ENCODE results near the gene UNC5C. TPM values are rescaled to one million over a fixed set of nuclear protein-coding genes. Genes with fewer than 3 reads are reported as not detected.

The UNC5C gene
- total and polyA plus RNA-seq, 2 of the 8 experiments (the other 6 are each of a cell fraction or from before 2014, with no cell fraction given): 0.30 to 1.3 TPM

DNA sequence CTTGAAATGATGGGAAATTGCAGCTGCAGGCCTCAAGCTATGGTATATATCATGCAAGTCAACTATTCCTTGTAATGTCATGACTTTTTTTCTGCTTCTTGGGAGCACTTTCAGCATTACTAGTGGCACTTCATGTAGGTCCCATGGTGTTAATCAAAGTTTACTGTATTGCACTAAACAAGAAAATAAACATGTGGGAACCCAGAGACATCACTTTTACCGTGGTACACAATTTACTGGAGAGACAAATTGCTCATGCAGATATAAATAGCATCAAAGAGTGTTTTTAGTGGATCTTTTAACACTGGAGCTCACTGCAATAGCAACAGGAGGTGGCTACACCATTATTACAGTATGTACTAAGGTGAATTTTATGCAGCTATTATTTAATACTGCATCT lies 79.2 kb downstream of the UNC5C start:
- Histone ChIP-seq H2AK5ac (ENCODE audit: low read depth, low read length) (no peak overlapping the region), H3K9ac (replicated peaks in 1 of 4; ENCODE audit: extremely low read depth in 1 of 4, low read depth in 3 of 4, low read length in 3 of 4) (no peak overlapping the region), H4K5ac (ENCODE audit: insufficient read length, low read depth, low read length) (no peak overlapping the region), H3K23me2 (ENCODE audit: low read depth, low read length) (no peaks in the 10 kb centered on the region), H3K9me3 (ENCODE audit: insufficient read depth in 2 of 2, low read depth in 1 of 2, low read length in 1 of 2) (no peaks in the 10 kb centered on the region), H2BK120ac (replicated peaks; ENCODE audit: low read depth, low read length) (no peak overlapping the region), H4K20me1 (replicated peaks in 1 of 2; ENCODE audit: control insufficient read depth in 1 of 2, insufficient read depth in 2 of 2, low read length in 2 of 2) (no peaks in the 10 kb centered on the region), H3K4me3 (ENCODE audit: extremely low read depth in 1 of 4, insufficient read depth in 2 of 4, low read depth in 3 of 4, low read length in 4 of 4) (no peak overlapping the region), H3K4me2 (ENCODE audit: insufficient read depth in 1 of 2, low read depth in 2 of 2, low read length in 2 of 2) (no peak overlapping the region), H3K27ac (ENCODE audit: low read depth, low read length) (no peak overlapping the region), H4K91ac (replicated peaks; ENCODE audit: insufficient read length, low read length) (no peak overlapping the region), H2BK15ac (ENCODE audit: low read length) (no peak overlapping the region), H2BK20ac (ENCODE audit: low read length) (no peak overlapping the region), H3K4me1 (replicated peaks in 1 of 4; ENCODE audit: control insufficient read depth in 3 of 4, insufficient read depth in 4 of 4, low read length in 3 of 4) (no peaks in the 10 kb centered on the region), H3K23ac (ENCODE audit: insufficient read length) (no peak overlapping the region), H3K18ac (ENCODE audit: extremely low read depth, low read length) (no peak overlapping the region), H3K79me1 (ENCODE audit: low read depth, low read length) (no peaks in the 10 kb centered on the region), H2BK5ac (ENCODE audit: low read depth, low read length) (no peak overlapping the region), H3K27me3 (replicated peaks in 1 of 4; ENCODE audit: control insufficient read depth in 3 of 4, extremely low read depth in 1 of 4, insufficient read depth in 3 of 4, low read length in 3 of 4) (peaks cover 0 to 1% (median 0%) of the 10 kb centered on the region in 4 experiments; a peak in 1 of 7 replicates), H3K36me3 (ENCODE audit: control insufficient read depth in 2 of 4, insufficient read depth in 4 of 4, low read length in 3 of 4) (no peaks in the 10 kb centered on the region), H4K8ac (ENCODE audit: extremely low read depth, insufficient read depth, low read length) (no peak overlapping the region), H2BK12ac (ENCODE audit: low read depth, low read length) (no peak overlapping the region), H3K14ac (ENCODE audit: insufficient read length) (no peak overlapping the region), H3K4ac (replicated peaks; ENCODE audit: insufficient read length, low read depth, low read length) (no peak overlapping the region), H2AFZ (ENCODE audit: low read length) (no peak overlapping the region), H3K79me2 (ENCODE audit: control insufficient read depth in 1 of 2, insufficient read depth in 2 of 2, low read length in 2 of 2) (no peaks in the 10 kb centered on the region), H3K56ac (replicated peaks; ENCODE audit: insufficient read length, low read depth, low read length) (no peak overlapping the region)
- FAIRE-seq (no peak), DNase-seq (ENCODE audit: low read depth in 1 of 2, low spot score in 2 of 2) (no peak)
- WGBS, 2 experiments (ENCODE audit: extremely low coverage in 1 of 2, insufficient coverage in 1 of 2, insufficient read length in 1 of 2, insufficient replicate concordance in 2 of 2, low coverage in 1 of 2, low lambda C conversion rate in 2 of 2, missing lambda C conversion rate in 1 of 2): 92% methylated on average over 1 of the region's 1 CpG; no CpG with 5 or more reads in 1 of the 2 experiments
- CTCF ChIA-PET (ENCODE audit: partially characterized antibody): no interaction called here
- no peak for TF ChIP-seq SRF (IDR thresholded peaks at IDR 0.05; ENCODE audit: low read depth, low read length)
- TF ChIP-seq, protein P1, sequence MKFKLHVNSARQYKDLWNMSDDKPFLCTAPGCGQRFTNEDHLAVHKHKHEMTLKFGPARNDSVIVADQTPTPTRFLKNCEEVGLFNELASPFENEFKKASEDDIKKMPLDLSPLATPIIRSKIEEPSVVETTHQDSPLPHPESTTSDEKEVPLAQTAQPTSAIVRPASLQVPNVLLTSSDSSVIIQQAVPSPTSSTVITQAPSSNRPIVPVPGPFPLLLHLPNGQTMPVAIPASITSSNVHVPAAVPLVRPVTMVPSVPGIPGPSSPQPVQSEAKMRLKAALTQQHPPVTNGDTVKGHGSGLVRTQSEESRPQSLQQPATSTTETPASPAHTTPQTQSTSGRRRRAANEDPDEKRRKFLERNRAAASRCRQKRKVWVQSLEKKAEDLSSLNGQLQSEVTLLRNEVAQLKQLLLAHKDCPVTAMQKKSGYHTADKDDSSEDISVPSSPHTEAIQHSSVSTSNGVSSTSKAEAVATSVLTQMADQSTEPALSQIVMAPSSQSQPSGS (IDR thresholded peaks at IDR 0.05; ENCODE audit: low read length): no peak
- no peak for TF ChIP-seq SIRT6 (IDR thresholded peaks at IDR 0.05; ENCODE audit: low read length)
- no peak for TF ChIP-seq GABPA (IDR thresholded peaks at IDR 0.05; ENCODE audit: borderline replicate concordance, insufficient read depth, low read length)
- no peak for TF ChIP-seq SAP30 (IDR thresholded peaks at IDR 0.05; ENCODE audit: insufficient read depth, insufficient replicate concordance, low read length)
- TF ChIP-seq POU5F1 (IDR thresholded peaks at IDR 0.05; ENCODE audit: low read depth, low read length): no peak
- TF ChIP-seq RXRA (IDR thresholded peaks at IDR 0.05; ENCODE audit: insufficient read depth, low read depth, low read length): no peak
- TF ChIP-seq ATF3 (IDR thresholded peaks at IDR 0.05; ENCODE audit: insufficient read depth, low read depth, low read length): no peak
- TF ChIP-seq TCF12 (IDR thresholded peaks at IDR 0.05; ENCODE audit: low read depth, low read length): no peak
- no peak for TF ChIP-seq CEBPB (IDR thresholded peaks at IDR 0.05; ENCODE audit: low read depth, low read length)
- TF ChIP-seq BCL11A (IDR thresholded peaks at IDR 0.05; ENCODE audit: low read depth in 2 of 2, low read length in 2 of 2): no peak
- POLR2A ChIA-PET (ENCODE audit: partially characterized antibody): no interaction called here
